GM19043 (cell line): ENCODE measurements around the gene UNC79.

Experiments used
- ATAC-seq: cut with Tn5 transposase; IDR thresholded peaks from one replicate; pipeline ENCODE4 v1.9.1; 2021; ENCODE audit warnings: low read depth; ENCODE audit not compliant: unreplicated experiment

Gene UNC79

GRCh38 chr14:93648440-93649168 lies 217.9 kb downstream of the UNC79 start:
- no peak for ATAC-seq

GRCh38 chr14:93654599-93654998 lies 223.9 kb downstream of the UNC79 start:
- no peak for ATAC-seq

GRCh38 chr14:93655078-93655750 lies 224.5 kb downstream of the UNC79 start:
- ATAC-seq = no peak

- ATAC-seq = no peak
Measured at GRCh38 chr14:93657875-93658274, 227.1 kb downstream of the UNC79 start.

- ATAC-seq = no peak
Measured at GRCh38 chr14:93663317-93663716, 232.6 kb downstream of the UNC79 start.

- ATAC-seq = no peak
Measured at GRCh38 chr14:93665169-93665568, 234.4 kb downstream of the UNC79 start.

- no peak for ATAC-seq
Measured at GRCh38 chr14:93669632-93670031, 238.9 kb downstream of the UNC79 start.

- no peak for ATAC-seq
Measured at GRCh38 chr14:93674343-93674742, 243.6 kb downstream of the UNC79 start.

GRCh38 chr14:93675651-93676050 lies 244.9 kb downstream of the UNC79 start:
- ATAC-seq = no peak

- no peak for ATAC-seq
Measured at GRCh38 chr14:93676416-93676958, 245.7 kb downstream of the UNC79 start.

- ATAC-seq = no peak
Measured at GRCh38 chr14:93682459-93682858, 251.7 kb downstream of the UNC79 start.

GRCh38 chr14:93683226-93683625 lies 252.5 kb downstream of the UNC79 start:
- ATAC-seq = no peak

GRCh38 chr14:93685121-93685895 lies 254.6 kb downstream of the UNC79 start:
- no peak for ATAC-seq

GRCh38 chr14:93686268-93686667 lies 255.5 kb downstream of the UNC79 start:
- no peak for ATAC-seq

- ATAC-seq = no peak
Measured at GRCh38 chr14:93688239-93688666, 257.5 kb downstream of the UNC79 start.

GRCh38 chr14:93688820-93689219 lies 258.1 kb downstream of the UNC79 start:
- no peak for ATAC-seq

- no peak for ATAC-seq
Measured at GRCh38 chr14:93690146-93690545, 259.4 kb downstream of the UNC79 start.

- no peak for ATAC-seq
Measured at GRCh38 chr14:93691042-93691780, 260.5 kb downstream of the UNC79 start.

- no peak for ATAC-seq
Measured at GRCh38 chr14:93693914-93694313, 263.2 kb downstream of the UNC79 start.

GRCh38 chr14:93700928-93701327 lies 270.2 kb downstream of the UNC79 start:
- ATAC-seq = no peak
